Stimulated activated CD8-positive, alpha-beta memory T cell treated with anti-CD3 and anti-CD28 coated beads, Interleukin-15, amount 100 ng/mL, for 1 hour (primary cell): ENCODE measurements around the gene FSCN2.
"Not testable (repeated sequence)": the region's sequence is repeated elsewhere in the genome, so short reads cannot be mapped to it uniquely, and the experiment has no call there.

Source experiments
- DNase-seq: peaks from one replicate; pipeline ENCODE4 v3.0.0-alpha.2; 2020; ENCODE audit warnings: low read depth

FSCN2 gene

GRCh38 chr17:81526662-81527571 lies 1.3 kb upstream of the FSCN2 start:
- DNase-seq, result no peak

DNA sequence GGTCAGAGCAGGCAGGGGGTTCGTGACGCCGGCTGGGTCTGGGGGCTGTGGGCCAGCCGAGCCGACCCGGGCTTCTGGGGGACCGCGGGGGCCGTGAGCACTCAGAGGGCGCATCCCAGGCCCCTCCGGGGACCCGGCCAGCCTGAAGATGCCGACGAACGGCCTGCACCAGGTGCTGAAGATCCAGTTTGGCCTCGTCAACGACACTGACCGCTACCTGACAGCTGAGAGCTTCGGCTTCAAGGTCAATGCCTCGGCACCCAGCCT lies 140 bp downstream of the FSCN2 start:
- no peak for DNase-seq

DNA sequence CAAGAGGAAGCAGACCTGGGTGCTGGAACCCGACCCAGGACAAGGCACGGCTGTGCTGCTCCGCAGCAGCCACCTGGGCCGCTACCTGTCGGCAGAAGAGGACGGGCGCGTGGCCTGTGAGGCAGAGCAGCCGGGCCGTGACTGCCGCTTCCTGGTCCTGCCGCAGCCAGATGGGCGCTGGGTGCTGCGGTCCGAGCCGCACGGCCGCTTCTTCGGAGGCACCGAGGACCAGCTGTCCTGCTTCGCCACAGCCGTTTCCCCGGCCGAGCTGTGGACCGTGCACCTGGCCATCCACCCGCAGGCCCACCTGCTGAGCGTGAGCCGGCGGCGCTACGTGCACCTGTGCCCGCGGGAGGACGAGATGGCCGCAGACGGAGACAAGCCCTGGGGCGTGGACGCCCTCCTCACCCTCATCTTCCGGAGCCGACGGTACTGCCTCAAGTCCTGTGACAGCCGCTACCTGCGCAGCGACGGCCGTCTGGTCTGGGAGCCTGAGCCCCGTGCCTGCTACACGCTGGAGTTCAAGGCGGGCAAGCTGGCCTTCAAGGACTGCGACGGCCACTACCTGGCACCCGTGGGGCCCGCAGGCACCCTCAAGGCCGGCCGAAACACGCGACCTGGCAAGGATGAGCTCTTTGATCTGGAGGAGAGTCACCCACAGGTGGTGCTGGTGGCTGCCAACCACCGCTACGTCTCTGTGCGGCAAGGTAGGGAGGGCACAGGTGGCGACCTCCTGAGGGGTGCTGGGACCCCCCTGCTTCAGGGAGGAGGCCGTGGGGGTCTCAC lies 667 bp downstream of the FSCN2 start:
- DNase-seq, result no peak

- DNase-seq, result no peak
Observed at GRCh38 chr17:81529437-81529803, 1.2 kb downstream of the FSCN2 start.

- DNase-seq, result not testable (repeated sequence)
Observed at GRCh38 chr17:81531013-81531412, 2.8 kb downstream of the FSCN2 start.

GRCh38 chr17:81531998-81532404 lies 3.8 kb downstream of the FSCN2 start:
- not testable (repeated sequence) for DNase-seq

- DNase-seq, result no peak
Observed at GRCh38 chr17:81532490-81533287, 4.5 kb downstream of the FSCN2 start.

DNA sequence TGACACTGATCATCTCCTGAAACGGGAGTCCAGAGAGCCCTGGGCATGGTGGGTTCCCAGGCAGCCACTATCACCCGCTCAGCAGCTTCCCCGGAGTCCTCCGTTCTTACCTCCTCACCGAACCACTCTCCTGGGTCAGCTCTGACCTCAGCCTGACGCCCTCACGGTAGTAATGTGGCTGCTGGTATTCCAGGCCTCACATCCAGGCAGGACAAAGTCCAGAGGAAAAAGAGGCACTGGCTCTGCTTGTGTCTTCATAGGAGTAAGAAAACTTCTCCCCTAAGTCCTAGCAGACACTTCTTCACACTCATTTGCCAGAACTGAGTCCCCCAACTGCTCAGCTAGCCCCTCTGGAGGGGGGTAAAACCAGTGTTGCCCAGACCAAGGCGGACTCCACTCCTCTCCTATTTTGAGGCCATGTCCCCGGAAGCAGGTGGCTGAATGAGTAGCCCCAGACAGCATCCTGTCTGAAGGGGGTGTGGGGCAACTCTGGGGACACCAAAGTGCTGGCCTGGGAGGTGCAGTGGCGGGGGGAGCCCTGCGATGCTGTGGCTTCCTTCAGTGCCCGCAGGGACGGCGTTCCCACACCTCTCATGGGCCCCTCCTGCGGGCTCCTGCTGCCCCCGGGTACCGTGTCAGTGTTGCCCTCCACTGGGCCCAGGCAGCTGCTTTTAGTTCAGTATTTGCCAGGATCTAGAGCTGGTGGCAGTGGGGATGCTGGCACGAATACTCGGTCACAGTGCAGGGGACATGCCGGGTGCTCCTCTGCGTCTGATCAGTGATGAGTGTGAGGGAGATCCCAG lies 5.4 kb downstream of the FSCN2 start:
- no peak for DNase-seq

GRCh38 chr17:81534157-81535006 lies 6.2 kb downstream of the FSCN2 start:
- DNase-seq, result no peak

- DNase-seq, result no peak
Observed at GRCh38 chr17:81535007-81535328, 6.8 kb downstream of the FSCN2 start.

- DNase-seq, result no peak
Observed at GRCh38 chr17:81535480-81536298, 7.5 kb downstream of the FSCN2 start.

GRCh38 chr17:81536299-81537290 lies 8.4 kb downstream of the FSCN2 start:
- DNase-seq, result no peak

- DNase-seq, result no peak
Observed at GRCh38 chr17:81537343-81537855, 9.2 kb downstream of the FSCN2 start.

DNA sequence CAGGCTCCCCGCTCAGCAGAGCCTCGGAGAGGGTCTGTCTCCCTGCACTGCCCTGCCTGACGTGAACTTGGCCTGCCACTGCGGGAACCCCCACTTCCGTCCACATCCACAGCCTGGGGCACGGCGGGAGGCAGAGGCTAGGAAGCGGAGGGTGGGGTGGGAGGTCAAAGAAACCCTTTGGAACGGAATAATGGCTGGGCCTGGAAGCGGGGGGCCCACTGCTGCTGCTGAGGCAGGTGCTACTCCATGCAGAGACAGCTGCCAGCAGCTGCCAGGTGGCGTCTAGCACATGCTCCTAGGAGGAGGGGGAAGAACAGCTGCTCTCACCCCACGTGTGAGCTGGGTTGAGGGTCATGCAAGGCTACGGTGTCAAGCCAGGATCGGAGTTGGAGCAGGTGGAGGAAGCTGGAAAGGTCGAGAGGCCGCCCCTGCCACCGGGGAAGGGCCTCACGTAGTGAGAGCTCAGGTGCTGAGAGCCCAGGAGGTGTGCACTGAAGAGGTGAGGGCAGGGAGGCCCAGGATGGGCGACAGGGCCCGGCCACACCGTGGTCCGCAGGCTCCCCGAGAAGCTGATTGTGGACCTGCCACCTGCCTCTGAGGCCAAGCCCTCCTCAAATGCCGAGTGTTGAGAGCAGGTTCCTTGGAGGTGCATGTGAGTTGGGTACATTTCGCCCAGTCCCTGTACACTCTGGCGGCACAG lies 9.8 kb downstream of the FSCN2 start:
- DNase-seq, result no peak

DNA sequence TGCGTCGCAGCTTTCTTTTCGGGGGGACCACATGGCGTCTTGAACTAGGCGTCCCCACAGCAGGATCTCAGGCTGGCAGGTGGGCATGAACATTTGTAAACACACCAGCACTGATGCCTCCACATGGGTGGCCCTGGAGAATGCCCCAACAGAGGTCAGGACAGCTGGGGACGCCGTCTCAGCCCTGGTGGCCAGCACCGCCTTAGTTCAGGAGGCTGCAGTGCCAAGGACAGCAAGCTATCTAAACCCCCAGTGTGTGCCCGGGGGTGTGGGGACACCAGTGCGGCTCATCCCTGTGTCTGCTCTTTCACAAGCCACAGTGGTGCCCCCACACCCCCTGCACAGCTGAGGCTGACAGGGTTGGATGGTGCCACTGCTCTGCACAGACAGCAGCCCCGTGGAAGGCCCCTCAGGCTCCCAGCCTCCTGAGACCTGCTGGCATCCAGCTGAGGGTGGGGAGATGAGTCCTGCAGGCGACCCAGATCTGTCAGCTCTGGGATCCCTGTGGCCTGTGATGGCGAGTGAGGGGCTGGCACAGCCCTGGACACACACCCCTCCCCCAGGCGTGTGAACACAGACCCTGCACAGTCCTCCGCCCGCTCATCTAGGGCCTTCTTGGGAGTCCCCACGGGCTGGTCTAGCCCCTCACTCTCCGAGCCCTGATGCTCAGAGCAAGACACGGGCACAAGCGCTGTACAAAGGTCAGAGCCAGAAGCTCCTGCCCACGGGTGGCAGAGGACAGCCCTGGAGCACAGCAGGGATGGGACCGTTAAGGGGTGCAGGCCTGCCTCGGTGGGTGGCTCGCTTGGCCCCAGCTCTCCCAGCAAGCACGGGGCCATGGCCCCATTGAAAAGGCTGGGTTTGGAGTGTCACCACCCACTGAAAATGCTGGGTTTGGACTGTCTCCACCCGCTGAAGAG lies 10.7 kb downstream of the FSCN2 start:
- DNase-seq, result no peak

GRCh38 chr17:81539571-81539900 lies 11.4 kb downstream of the FSCN2 start:
- DNase-seq, result no peak
